Mesothelial cell of epicardium (in vitro differentiated cells): ENCODE results near the gene GSTO1. TPM values are rescaled to one million over a fixed set of nuclear protein-coding genes. Genes with fewer than 3 reads are reported as not detected.
A peak's percentile ranks its signal among the peaks of the same experiment; 100 is the strongest.

ENCODE experiments used
- DNase-seq, 2 experiments: peaks; one replicate each; pipeline ENCODE4 v3.0.0; 2021; ENCODE audit warnings: low spot score in 2 of 2; ENCODE audit not compliant: unreplicated experiment in 2 of 2
- H3K27ac Mint-ChIP-seq: 2 replicates; pipeline ENCODE4 v1.8.0; 2021; ENCODE audit warnings: mixed read lengths
- H3K27me3 Mint-ChIP-seq: 2 replicates; pipeline ENCODE4 v1.8.0; 2021; ENCODE audit warnings: low read depth, mixed read lengths
- H3K36me3 Mint-ChIP-seq: 2 replicates; pipeline ENCODE4 v1.8.0; 2021; ENCODE audit warnings: mixed read lengths
- H3K4me1 Mint-ChIP-seq: 2 replicates; pipeline ENCODE4 v1.8.0; 2021; ENCODE audit warnings: mixed read lengths
- H3K4me3 Mint-ChIP-seq: 2 replicates; pipeline ENCODE4 v1.8.0; 2021; ENCODE audit warnings: mild to moderate bottlenecking, moderate library complexity, mixed read lengths
- H3K9me3 Mint-ChIP-seq: 2 replicates; pipeline ENCODE4 v1.8.0; 2021; ENCODE audit warnings: mixed read lengths
- total RNA-seq: library from RNA; stranded (reverse); gene quantifications from 3 replicates; pipeline ENCODE4 v1.2.1, GENCODE V29; 2021
- TF ChIP-seq, protein P1 (sequence below): fragments of 200-600 bp; sonication (generic); IDR thresholded peaks from one replicate; pipeline ENCODE4 v1.5.0; 2021; ENCODE audit warnings: antibody characterized with exemption; ENCODE audit not compliant: unreplicated experiment

Gene GSTO1
- total RNA-seq, 1 donor from 2014 or later = 65.2 TPM

DNA sequence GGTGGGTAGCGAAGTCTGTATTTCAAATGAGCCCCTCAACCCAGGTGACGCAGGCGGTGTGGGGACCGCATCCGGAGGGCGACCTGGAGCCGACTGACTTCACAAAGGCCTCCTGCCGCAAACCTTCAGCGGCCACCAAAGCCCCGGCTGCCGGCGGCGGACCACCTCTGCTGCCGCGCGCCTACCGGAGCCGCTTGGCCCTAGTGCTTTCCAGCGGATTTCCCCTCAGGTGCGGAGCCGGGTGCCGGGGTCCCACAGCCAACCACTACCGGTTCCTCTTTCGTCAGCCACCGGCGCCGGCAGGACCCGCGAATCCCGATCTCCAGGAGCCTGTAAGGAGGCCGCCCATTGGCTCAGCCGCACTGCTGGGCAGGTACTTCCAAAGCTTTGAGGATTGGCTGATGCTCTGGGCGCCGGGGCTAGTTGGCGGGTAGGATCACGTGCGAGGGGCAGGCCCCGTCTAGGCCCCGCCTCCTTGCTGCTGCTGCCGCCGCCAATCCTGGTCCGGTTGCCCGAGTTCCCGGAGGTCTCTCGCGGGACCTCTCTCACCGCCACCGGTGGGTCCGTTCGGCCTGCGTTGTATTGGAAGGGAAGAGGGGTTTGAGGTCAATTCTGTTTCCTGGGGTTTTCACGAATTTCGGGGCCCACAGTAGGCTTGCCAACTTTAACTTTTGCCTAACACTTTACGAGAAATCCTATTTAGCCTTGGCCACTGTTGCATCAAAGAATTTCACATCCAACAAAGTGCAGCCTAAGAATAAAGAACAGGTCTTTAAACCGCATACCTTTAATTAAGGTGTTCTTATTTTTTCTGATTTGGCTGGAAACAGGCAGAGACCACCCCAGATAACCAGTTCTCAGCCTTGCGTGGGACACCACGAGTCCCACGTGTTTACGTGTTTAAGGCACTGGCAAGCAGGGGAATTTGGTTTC lies 14.3 kb downstream of the GSTO1 start, which contains the start of gene GSTO2:
Gene GSTO2, plus strand, starts transcription at position 472 of the 933 bp plus-strand sequence. CDS start 5,732 bp downstream, outside the sequence.
- Mint-ChIP-seq H3K27ac (peak within 1 kb of the TSS; percentile 94), H3K36me3 (peaks cover 21% of the 10 kb centered on the region), H3K4me3 (peak within 1 kb of the TSS; percentile 88), H3K9me3 (no peaks in the 10 kb centered on the region), H3K4me1 (peaks cover 14% of the 10 kb centered on the region), H3K27me3 (no peaks in the 10 kb centered on the region)
- peak; percentile 96 to 97 for DNase-seq
- TF ChIP-seq, protein P1, sequence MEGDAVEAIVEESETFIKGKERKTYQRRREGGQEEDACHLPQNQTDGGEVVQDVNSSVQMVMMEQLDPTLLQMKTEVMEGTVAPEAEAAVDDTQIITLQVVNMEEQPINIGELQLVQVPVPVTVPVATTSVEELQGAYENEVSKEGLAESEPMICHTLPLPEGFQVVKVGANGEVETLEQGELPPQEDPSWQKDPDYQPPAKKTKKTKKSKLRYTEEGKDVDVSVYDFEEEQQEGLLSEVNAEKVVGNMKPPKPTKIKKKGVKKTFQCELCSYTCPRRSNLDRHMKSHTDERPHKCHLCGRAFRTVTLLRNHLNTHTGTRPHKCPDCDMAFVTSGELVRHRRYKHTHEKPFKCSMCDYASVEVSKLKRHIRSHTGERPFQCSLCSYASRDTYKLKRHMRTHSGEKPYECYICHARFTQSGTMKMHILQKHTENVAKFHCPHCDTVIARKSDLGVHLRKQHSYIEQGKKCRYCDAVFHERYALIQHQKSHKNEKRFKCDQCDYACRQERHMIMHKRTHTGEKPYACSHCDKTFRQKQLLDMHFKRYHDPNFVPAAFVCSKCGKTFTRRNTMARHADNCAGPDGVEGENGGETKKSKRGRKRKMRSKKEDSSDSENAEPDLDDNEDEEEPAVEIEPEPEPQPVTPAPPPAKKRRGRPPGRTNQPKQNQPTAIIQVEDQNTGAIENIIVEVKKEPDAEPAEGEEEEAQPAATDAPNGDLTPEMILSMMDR = no peak

DNA sequence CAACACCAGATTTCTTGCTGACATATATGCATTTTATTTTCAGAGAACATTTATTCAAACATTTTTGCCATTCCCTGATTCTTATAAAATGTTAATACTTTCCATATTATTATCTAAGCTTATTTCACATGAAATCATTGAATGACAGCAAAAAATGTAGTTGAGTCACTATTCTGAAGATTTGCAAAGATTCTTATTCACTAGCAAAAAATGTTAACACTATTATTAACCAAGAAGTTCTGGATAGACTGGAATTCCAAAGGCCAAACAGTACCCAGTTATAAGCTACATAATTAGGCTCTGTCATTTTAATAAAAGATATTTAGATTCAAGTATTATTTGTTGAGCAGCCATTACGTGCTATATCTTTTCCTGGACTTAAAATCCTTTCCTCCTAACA lies 18.6 kb downstream of the GSTO1 start:
- Mint-ChIP-seq H3K36me3 (no peaks in the 10 kb centered on the region), H3K27ac (no peak overlapping the region), H3K27me3 (peaks cover 2% of the 10 kb centered on the region), H3K4me3 (no peak overlapping the region), H3K4me1 (peaks cover 16% of the 10 kb centered on the region), H3K9me3 (no peaks in the 10 kb centered on the region)
- TF ChIP-seq, protein P1 = no peak
- no peak for DNase-seq

DNA sequence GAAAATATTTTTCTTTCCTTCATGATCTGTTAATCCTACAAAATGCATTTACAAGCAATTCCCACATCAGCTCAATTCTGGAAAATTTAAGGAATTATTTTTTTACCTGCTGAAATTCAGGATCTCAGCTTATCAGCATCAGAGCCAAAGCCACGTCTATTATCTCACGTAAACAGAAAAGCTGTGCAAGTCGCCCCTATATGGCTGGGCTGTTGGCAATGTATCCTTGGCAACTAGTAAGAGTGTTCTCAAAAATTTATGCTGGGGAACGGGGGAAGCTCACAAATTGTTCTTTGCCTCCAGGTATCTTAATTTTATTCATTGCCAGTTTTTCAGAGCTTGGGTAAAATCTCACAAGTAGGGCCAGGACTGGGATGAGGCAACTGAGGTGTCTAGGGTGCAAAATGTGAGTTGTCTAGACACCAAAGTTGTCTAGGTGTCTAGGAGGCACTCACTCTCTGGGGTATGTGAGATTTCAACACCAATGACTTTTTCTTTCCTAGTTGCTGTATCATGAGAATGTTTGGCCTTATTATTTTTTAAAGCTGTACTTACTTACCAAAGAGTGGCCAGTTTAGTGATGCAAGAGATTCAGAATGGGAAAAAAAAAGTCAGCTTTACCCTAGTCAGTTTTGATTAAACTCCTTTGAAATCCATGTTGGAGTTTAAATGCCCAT lies 19.3 kb downstream of the GSTO1 start:
- Mint-ChIP-seq H3K4me3 (no peak overlapping the region), H3K27ac (no peak overlapping the region), H3K36me3 (no peaks in the 10 kb centered on the region), H3K27me3 (peaks cover 2% of the 10 kb centered on the region), H3K4me1 (peaks cover 13% of the 10 kb centered on the region), H3K9me3 (no peaks in the 10 kb centered on the region)
- no peak for DNase-seq
- TF ChIP-seq, protein P1 = no peak

DNA sequence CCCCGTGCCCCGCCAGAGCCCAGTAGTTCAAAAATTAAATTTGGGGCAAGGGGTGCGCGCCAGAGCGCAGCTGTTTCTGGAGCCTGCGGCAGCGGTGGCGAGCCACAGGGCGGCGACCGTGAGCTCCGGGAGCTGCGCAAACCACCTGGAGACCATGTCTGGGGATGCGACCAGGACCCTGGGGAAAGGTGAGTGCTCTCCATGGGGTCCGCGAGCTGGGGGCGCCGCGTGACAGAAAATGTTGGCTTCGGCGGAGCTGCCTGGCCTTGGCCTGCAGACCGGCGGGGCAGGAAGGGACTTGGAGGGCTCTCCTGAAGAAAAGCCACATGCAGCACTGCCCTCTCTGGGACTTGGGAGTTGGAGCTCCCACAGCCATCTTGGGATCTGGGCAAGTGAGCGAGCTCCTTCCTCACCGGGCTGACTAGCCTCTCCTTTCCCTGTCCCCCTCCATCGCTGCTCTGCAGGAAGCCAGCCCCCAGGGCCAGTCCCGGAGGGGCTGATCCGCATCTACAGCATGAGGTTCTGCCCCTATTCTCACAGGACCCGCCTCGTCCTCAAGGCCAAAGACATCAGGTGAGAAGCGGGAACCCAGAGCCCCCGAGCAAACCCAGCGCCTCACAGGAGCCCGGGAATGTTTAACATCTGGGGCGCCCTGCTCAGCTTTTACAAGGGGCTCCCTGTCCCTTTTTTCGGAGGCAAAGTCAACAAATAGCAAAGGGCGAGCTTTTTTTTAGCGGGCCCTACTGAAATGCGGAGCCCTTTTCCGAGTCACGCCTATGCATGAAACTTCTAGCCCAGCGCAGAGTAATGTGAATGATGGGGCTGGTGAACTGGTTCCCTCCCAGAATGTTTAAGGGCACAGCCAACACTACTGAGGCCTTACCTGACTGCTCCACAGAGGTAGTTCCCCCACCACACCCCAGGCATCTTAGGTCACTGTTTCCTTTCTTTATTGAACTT lies 20.4 kb downstream of the GSTO1 start:
- Mint-ChIP-seq H3K4me3 (peak overlapping the region; percentile 66), H3K4me1 (peaks cover 8% of the 10 kb centered on the region), H3K36me3 (no peaks in the 10 kb centered on the region), H3K9me3 (no peaks in the 10 kb centered on the region), H3K27me3 (peaks cover 2% of the 10 kb centered on the region), H3K27ac (no peak overlapping the region)
- TF ChIP-seq, protein P1 = peak; percentile 75
- DNase-seq = peak in 1 of 2 experiments; percentile 59

DNA sequence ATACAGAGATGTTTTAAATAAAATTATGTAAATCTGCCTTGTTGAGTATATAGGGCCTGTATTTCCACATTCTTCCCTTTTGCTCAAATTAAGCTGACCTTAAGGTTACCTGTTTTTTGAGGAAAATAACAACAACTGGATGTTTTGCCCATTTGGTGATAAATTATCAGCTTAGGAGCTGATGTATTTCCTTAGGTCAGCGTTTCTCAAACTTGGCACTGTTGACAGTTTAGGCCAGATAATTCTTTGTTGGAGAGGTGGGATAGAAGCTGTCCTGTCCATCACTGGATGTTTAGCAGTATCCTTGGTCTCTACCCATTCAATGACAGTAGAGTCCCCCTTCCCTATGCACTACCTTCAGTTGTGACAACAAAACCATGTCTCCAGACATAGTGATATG lies 21.5 kb downstream of the GSTO1 start:
- H3K36me3 Mint-ChIP-seq = no peaks in the 10 kb centered on the region
- H3K4me1 Mint-ChIP-seq = peaks cover 8% of the 10 kb centered on the region
- DNase-seq = no peak
- no peak overlapping the region for H3K27ac Mint-ChIP-seq
- peaks cover 2% of the 10 kb centered on the region for H3K27me3 Mint-ChIP-seq
- H3K9me3 Mint-ChIP-seq = no peaks in the 10 kb centered on the region
- TF ChIP-seq, protein P1 = no peak
- H3K4me3 Mint-ChIP-seq = no peak overlapping the region
